ENCODE measurements around the gene SLC6A12.

GRCh38 chr12:202081-202731, 11.8 kb downstream of the SLC6A12 start:
- TF ChIP-seq CTCF (IDR thresholded peaks at IDR 0.05) (no peak), POLR2A (IDR thresholded peaks at IDR 0.05) (no peak)

All from Peyer's patch (tissue), 4 donors.